H1 (cell line): ENCODE data around the gene TMIGD2.

Experiments
- CBX8 ChIP-seq: fragments of 300-800, 300-1000 bp; sonication (generic); IDR thresholded peaks from 2 replicates; pipeline ENCODE4 v1.7.1; 2016; ENCODE audit warnings: low read depth, low read length, borderline replicate concordance
- CTCF ChIP-seq, 3 experiments: IDR thresholded peaks; 1 replicate in 2 of 3; 2 replicates in 1 of 3; pipeline versions ENCODE4 v1.5.1 to v1.6.1; 2011; ENCODE audit warnings: low read length in 3 of 3, mild to moderate bottlenecking in 3 of 3, inconsistent platforms in 2 of 3, low read depth in 1 of 3, moderate library complexity in 1 of 3; ENCODE audit not compliant: insufficient read depth in 1 of 3; ENCODE audit errors: control extremely low read depth in 1 of 3
- GABPA ChIP-seq: IDR thresholded peaks from 2 replicates; pipeline ENCODE4 v1.6.1; 2011; ENCODE audit warnings: mild to moderate bottlenecking, low read length, moderate library complexity, borderline replicate concordance; ENCODE audit not compliant: insufficient read depth
- HDAC6 ChIP-seq: IDR thresholded peaks from one replicate; pipeline ENCODE4 v1.7.1; 2012; ENCODE audit warnings: low read depth, mild to moderate bottlenecking, inconsistent platforms, low read length, moderate library complexity
- KDM1A ChIP-seq: fragments of 200-600, 300-600 bp; sonication (generic); IDR thresholded peaks from 2 replicates; pipeline ENCODE4 v1.7.1; 2016; ENCODE audit warnings: mild to moderate bottlenecking, low read length, borderline replicate concordance
- POLR2A ChIP-seq, 2 experiments: IDR thresholded peaks; 1 replicate in 1 of 2; 2 replicates in 1 of 2; pipeline ENCODE4 v1.6.1; 2011; ENCODE audit warnings: low read depth in 2 of 2, low read length in 2 of 2, mild to moderate bottlenecking in 2 of 2; ENCODE audit errors: control extremely low read depth in 1 of 2
- POLR2AphosphoS5 ChIP-seq: IDR thresholded peaks from 2 replicates; pipeline ENCODE4 v1.6.1; 2011; ENCODE audit warnings: low read depth, low read length
- TCF12 ChIP-seq: IDR thresholded peaks from 2 replicates; pipeline ENCODE4 v1.6.1; 2011; ENCODE audit warnings: low read depth, mild to moderate bottlenecking, low read length

- TF ChIP-seq CTCF (IDR thresholded peaks at IDR 0.05; ENCODE audit: control extremely low read depth in 1 of 3, insufficient read depth in 1 of 3, low read depth in 1 of 3, low read length in 3 of 3) (no peak), CBX8 (no peak), KDM1A (no peak), HDAC6 (no peak), GABPA (no peak), POLR2AphosphoS5 (no peak), TCF12 (no peak), POLR2A (IDR thresholded peaks at IDR 0.05; ENCODE audit: control extremely low read depth in 1 of 2, low read depth in 2 of 2, low read length in 2 of 2) (no peak)
Observed at GRCh38 chr19:4278010-4278409, 24.2 kb downstream of the TMIGD2 start.
